ENCODE measurements around the gene SLC9A9. TPM values are rescaled to one million over a fixed set of nuclear protein-coding genes. Genes with fewer than 3 reads are reported as not detected.

Gene SLC9A9
- total and polyA plus RNA-seq, 2 of the 8 experiments (the other 6 are each of a cell fraction or from before 2014, with no cell fraction given) = 0.48 to 1.1 TPM

- no peaks in the 10 kb centered on the region for H3K23me2 ChIP-seq (ENCODE audit: low read depth, low read length)
- no peak overlapping the region for H3K4me3 ChIP-seq (ENCODE audit: extremely low read depth in 1 of 4, insufficient read depth in 2 of 4, low read depth in 3 of 4, low read length in 4 of 4)
- H4K8ac ChIP-seq (ENCODE audit: extremely low read depth, insufficient read depth, low read length) = no peak overlapping the region
- no peak overlapping the region for H2BK120ac ChIP-seq (replicated peaks; ENCODE audit: low read depth, low read length)
- H3K27ac ChIP-seq (ENCODE audit: low read depth, low read length) = no peak overlapping the region
- POLR2A ChIA-PET (ENCODE audit: partially characterized antibody) = no interaction called here
- no peak overlapping the region for H2BK5ac ChIP-seq (ENCODE audit: low read depth, low read length)
- no peak overlapping the region for H4K5ac ChIP-seq (ENCODE audit: insufficient read length, low read depth, low read length)
- no peak overlapping the region for H4K91ac ChIP-seq (replicated peaks; ENCODE audit: insufficient read length, low read length)
- H2BK12ac ChIP-seq (ENCODE audit: low read depth, low read length) = no peak overlapping the region
- 81% methylated on average over 3 of the region's 3 CpGs; no CpG with 5 or more reads in 1 of the 2 experiments for WGBS, 2 experiments (ENCODE audit: extremely low coverage in 1 of 2, insufficient coverage in 1 of 2, insufficient read length in 1 of 2, insufficient replicate concordance in 2 of 2, low coverage in 1 of 2, low lambda C conversion rate in 2 of 2, missing lambda C conversion rate in 1 of 2)
- H3K4me1 ChIP-seq (replicated peaks in 1 of 4; ENCODE audit: control insufficient read depth in 3 of 4, insufficient read depth in 4 of 4, low read length in 3 of 4) = peaks cover 0 to 8% (median 5%) of the 10 kb centered on the region in 4 experiments; a peak in 4 of 7 replicates
- no peak overlapping the region for H3K9ac ChIP-seq (replicated peaks in 1 of 4; ENCODE audit: extremely low read depth in 1 of 4, low read depth in 3 of 4, low read length in 3 of 4)
- no peak overlapping the region for H3K14ac ChIP-seq (ENCODE audit: insufficient read length)
- no peak overlapping the region for H3K18ac ChIP-seq (ENCODE audit: extremely low read depth, low read length)
- DNase-seq (ENCODE audit: low read depth in 1 of 2, low spot score in 2 of 2) (no peak), FAIRE-seq (no peak)
- H3K79me2 ChIP-seq (ENCODE audit: control insufficient read depth in 1 of 2, insufficient read depth in 2 of 2, low read length in 2 of 2) = no peaks in the 10 kb centered on the region
- no peaks in the 10 kb centered on the region for H3K9me3 ChIP-seq (ENCODE audit: insufficient read depth in 2 of 2, low read depth in 1 of 2, low read length in 1 of 2)
- H4K20me1 ChIP-seq (replicated peaks in 1 of 2; ENCODE audit: control insufficient read depth in 1 of 2, insufficient read depth in 2 of 2, low read length in 2 of 2) = no peaks in the 10 kb centered on the region
- no peaks in the 10 kb centered on the region for H3K36me3 ChIP-seq (ENCODE audit: control insufficient read depth in 2 of 4, insufficient read depth in 4 of 4, low read length in 3 of 4)
- no peak for TF ChIP-seq JUND (IDR thresholded peaks at IDR 0.05; ENCODE audit: low read length)
- no peak for TF ChIP-seq POLR2A (IDR thresholded peaks at IDR 0.05; ENCODE audit: control extremely low read depth in 1 of 2, low read depth in 2 of 2, low read length in 2 of 2)
- no peak for TF ChIP-seq CBX5 (IDR thresholded peaks at IDR 0.05; ENCODE audit: low read depth, low read length)
- no peak for TF ChIP-seq MAX (IDR thresholded peaks at IDR 0.05)
- no peak for TF ChIP-seq CTBP2 (IDR thresholded peaks at IDR 0.05; ENCODE audit: borderline replicate concordance, insufficient read depth, insufficient read length, low read length)
- TF ChIP-seq EGR1 (IDR thresholded peaks at IDR 0.05; ENCODE audit: borderline replicate concordance, low read depth, low read length) = no peak
- TF ChIP-seq NANOG (IDR thresholded peaks at IDR 0.05; ENCODE audit: insufficient read depth, low read depth, low read length, poor library complexity, severe bottlenecking) = no peak
- TF ChIP-seq CHD1 (IDR thresholded peaks at IDR 0.05; ENCODE audit: low read depth, low read length) = no peak
- TF ChIP-seq, protein P1, sequence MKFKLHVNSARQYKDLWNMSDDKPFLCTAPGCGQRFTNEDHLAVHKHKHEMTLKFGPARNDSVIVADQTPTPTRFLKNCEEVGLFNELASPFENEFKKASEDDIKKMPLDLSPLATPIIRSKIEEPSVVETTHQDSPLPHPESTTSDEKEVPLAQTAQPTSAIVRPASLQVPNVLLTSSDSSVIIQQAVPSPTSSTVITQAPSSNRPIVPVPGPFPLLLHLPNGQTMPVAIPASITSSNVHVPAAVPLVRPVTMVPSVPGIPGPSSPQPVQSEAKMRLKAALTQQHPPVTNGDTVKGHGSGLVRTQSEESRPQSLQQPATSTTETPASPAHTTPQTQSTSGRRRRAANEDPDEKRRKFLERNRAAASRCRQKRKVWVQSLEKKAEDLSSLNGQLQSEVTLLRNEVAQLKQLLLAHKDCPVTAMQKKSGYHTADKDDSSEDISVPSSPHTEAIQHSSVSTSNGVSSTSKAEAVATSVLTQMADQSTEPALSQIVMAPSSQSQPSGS (IDR thresholded peaks at IDR 0.05; ENCODE audit: low read length) = no peak
- TF ChIP-seq, protein P2, sequence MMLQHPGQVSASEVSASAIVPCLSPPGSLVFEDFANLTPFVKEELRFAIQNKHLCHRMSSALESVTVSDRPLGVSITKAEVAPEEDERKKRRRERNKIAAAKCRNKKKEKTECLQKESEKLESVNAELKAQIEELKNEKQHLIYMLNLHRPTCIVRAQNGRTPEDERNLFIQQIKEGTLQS (IDR thresholded peaks at IDR 0.05; ENCODE audit: insufficient read depth, low read depth, low read length) = no peak
- no peak overlapping the region for H2BK15ac ChIP-seq (ENCODE audit: low read length)
- H3K4me2 ChIP-seq (ENCODE audit: insufficient read depth in 1 of 2, low read depth in 2 of 2, low read length in 2 of 2) = no peak overlapping the region
- H3K27me3 ChIP-seq (replicated peaks in 1 of 4; ENCODE audit: control insufficient read depth in 3 of 4, extremely low read depth in 1 of 4, insufficient read depth in 3 of 4, low read length in 3 of 4) = no peaks in the 10 kb centered on the region; a peak in 1 of 7 replicates
- no peak overlapping the region for H2AFZ ChIP-seq (ENCODE audit: low read length)
- no peaks in the 10 kb centered on the region for H3K79me1 ChIP-seq (ENCODE audit: low read depth, low read length)
- CTCF ChIA-PET (ENCODE audit: partially characterized antibody) = no interaction called here
- H3K56ac ChIP-seq (replicated peaks; ENCODE audit: insufficient read length, low read depth, low read length) = no peak overlapping the region
- H2BK20ac ChIP-seq (ENCODE audit: low read length) = no peak overlapping the region
- H3K23ac ChIP-seq (ENCODE audit: insufficient read length) = no peak overlapping the region
- H2AK5ac ChIP-seq (ENCODE audit: low read depth, low read length) = no peak overlapping the region
- no peak overlapping the region for H3K4ac ChIP-seq (replicated peaks; ENCODE audit: insufficient read length, low read depth, low read length)
These were observed 372.3 kb downstream of the SLC9A9 start for GRCh38 chr3:143475981-143476380.
